Fibroblast of skin of left biceps (primary cell): ENCODE results near the gene FMN1.

Experiments
- DNase-seq, 2 experiments: peaks; one replicate each; pipeline ENCODE4 v3.0.0-alpha.2; 2013; ENCODE audit warnings: low read depth in 2 of 2

FMN1 gene

DNA sequence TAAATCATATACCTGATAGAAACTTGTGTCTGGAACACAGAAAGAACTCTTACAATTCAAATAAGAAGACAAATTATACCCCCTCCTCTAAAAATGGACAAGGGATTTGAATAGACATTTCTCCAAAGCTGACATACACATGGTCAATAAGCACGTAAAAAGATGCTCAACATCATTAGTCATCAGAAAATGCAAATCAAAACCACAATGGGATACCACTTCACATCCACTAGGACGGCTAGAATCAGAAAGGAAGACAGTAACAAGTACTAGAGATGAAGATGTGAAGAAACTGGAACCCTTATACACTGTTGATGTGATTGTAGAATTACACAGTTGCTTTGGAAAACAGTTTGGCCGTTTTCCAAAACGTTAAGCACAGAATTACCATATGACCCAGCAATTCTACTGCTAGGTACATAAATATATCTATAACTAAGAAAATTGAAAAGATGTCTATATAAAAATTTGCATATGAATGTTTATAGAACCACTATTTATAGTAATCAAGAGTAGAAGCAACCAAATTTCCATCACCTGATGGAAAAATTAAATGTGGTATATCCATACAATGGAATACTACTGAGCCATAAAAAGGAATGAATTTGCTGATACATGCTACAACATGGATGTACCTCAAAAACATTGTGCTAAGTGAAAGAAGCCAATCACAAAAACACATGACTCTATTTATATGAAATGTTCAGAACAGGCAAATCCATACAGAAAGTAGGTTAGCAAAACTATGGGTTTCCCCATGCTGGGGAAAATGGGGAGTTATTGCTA, 415.9 kb downstream of the FMN1 start:
- DNase-seq, result no peak

DNA sequence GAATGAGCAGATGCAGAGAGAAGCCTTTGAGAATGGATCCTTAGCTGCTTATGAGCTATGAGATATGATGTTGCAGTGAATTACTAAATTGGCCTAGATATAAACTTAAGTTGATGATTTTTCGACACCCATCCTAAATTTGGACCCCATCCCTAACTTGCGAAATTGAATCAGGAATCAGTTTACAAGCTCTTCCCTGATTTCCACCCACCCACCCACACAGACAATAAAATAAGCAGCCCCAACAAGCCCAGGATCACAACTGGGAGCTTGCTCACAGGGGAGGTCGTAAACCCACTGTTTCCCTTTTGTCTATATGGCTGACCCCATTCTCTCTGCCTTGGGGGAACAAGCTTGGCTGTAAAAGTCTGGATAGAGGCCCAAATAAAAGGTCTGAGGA, 419.4 kb downstream of the FMN1 start:
- DNase-seq, result no peak

DNA sequence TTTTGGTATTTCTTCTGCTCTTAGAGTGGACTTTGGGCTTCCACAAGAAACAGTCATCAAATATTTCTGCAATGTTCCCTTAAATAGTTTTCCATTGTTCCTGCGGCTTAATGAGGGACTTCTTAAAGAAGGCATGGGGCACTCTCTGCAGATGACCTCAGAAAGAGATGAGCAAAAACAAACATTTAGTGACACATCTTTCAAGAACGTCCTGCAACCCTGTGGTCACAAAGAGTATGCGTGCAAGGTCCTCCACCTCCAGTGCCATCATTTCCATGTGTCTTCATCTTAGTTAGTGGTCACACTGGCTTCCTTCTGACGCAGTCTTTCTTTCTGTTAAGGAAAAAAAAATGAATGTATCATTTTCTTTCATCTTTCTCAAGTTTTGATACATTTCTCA, 420.5 kb downstream of the FMN1 start:
- peak; percentile 66 to 72 for DNase-seq

DNA sequence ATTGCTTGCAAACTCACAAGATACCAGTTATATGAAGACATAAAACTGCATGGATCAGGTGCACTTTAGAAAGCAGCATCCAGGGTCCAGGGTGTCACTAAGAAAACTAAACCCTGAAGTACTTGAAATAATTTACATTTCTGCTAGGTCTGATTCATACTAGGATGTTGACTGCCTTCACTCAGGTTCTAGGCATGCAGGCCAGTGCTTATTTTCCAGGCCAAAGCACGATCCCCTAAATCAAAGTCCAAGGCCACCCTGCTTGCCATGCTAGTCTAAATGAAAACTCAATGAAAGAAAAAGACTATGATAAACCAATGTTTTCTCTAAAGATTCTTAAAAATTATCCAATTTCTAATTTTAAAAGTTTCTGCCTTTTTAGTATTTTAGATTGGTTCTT, 427.3 kb downstream of the FMN1 start:
- DNase-seq, result no peak

DNA sequence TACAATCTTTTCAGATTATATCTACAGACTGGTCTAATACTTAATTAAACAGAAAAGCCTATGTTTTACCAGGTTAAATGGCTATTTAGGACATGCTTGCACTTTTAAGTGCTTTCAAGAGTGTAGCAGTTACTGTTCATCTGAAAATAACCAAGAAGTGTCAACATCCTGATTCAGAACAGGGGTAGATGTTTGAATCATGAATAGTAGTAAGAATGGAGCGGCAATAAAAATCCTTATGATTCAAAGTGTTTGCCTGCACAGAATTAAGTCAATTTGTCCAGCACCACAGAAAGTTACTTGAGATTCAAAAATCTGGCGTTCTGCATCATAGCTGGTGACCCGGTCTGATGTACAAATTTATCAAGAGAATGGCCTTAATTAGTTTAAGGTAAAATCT, 428.4 kb downstream of the FMN1 start:
- no peak for DNase-seq

DNA sequence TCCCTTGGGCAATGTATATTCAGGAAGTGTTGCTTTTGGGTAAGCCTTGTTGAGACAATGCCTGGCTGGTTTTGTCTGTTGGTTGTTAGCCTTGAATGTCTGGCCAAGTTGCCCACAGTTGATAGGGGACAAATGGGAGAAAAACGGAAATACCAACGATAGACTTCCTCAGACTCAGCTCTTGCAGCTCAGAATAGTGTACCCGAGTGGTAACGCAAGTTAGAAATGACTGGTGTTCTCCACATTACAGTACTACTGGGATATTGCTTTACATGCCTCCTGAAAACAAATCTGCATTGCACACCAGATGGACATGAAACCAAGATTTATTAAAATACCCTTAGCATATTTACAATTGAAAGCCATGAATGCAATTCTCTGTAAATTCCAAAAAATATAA, 429.3 kb downstream of the FMN1 start:
- DNase-seq, result no peak

DNA sequence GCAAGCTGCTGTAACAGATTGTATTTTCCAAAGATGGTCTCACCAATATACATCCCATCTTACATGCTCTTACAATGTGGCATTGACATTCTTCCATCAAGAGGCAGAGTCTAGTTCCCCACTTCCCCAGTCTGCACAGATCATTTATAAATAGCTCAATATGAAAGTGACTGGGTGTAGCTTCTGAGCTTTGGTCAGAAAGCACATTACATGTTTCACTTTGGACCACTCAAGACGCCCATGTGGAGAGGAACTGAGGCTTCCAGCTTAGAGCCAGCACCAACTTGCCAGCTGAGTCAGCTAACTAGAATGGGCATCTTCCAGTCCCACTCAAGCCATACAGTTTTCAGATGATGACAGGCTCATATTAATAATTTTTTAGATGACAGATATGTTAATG, 431.2 kb downstream of the FMN1 start:
- DNase-seq, result no peak

DNA sequence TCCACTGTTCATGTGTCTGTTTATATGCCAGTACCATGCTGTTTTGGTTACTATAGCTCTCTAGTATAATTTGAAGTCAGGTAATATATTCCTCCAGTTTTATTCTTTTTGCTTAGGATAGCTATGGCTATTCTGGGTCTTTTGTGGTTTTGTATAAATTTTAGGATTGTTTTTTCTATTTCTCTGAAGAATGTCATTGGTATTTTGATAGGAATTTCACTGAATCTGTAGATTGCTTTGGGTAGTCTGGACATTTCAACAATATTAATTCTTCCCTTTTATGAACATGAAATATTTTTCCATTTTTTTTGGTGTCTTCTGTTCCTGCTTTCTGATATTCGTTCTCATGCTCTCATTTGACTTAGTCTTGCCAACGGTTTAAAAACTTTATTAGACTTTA, 437.1 kb downstream of the FMN1 start:
- no peak for DNase-seq

DNA sequence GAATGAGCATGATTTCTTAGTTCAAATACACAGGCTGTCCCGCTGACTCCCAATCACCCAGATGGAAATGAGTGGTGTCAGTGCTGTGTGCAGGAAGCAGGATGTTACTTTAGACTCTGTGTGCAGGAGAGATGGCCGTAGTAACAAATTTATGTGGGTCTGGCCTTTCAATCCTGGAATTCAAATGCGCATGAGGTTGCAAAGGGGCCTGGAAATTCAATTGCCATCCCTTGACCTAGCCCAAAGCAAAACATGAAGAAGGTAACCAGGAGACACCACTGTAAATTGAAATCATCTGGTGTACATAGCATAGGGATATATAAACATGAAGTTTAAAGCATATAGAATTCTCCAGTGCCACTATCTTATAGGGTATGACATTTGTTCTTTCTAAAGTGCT, 443.5 kb downstream of the FMN1 start:
- DNase-seq, result no peak

DNA sequence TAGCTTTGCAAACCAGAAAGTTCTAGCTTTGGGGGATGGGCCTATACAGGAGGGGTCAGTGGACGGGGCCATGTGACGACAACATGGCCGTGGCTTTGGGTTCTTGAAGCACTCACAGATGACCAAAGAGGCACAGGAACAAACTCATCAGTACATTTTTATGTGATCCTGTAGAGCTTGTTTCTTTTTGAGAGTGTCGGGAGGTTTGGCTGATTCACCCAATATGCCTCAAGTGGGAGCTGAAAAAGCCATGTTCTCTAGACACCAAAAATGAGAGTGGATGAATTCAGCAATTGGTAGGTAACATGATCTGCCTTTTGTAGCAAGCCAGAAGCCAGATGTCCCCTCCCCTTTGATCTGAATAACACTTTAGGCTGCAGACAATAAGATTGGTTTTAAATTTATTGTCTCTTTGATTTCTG, 446.6 kb downstream of the FMN1 start:
- peak; percentile 55 to 68 for DNase-seq

DNA sequence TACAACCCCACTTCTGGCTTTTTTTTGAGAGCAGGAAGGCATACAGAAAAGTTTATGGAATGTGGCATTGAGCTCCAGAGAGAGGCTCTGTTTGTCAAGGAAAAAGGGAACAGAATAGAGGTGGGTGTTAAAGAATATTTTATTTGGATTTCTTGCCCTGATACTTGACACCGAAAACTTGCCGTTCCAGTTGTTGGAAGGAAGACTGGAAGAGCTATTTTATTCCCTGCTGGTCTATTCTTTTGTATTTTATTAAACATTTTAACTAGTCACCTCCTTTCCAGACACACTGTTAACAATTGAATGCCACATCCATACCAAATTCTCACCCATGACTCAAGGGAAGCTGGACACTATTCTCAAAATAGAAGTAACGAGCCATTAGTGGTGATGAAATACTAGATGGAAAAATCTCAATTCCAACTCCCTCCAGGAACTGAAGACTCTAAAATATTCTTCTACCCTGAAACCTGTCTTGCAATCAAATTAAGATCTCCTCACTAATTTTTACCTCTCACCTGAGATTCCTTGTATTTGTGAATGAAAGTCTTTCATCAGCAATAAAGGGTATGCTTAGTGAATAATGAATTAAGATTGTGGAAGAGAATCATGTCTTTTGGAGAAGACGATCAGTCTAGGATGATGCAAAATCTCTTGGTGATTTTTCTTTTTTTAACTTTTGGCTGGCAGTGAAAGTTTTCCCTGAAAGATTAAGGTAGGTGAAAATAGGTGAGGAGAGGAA, 448.2 kb downstream of the FMN1 start:
- DNase-seq, result no peak

DNA sequence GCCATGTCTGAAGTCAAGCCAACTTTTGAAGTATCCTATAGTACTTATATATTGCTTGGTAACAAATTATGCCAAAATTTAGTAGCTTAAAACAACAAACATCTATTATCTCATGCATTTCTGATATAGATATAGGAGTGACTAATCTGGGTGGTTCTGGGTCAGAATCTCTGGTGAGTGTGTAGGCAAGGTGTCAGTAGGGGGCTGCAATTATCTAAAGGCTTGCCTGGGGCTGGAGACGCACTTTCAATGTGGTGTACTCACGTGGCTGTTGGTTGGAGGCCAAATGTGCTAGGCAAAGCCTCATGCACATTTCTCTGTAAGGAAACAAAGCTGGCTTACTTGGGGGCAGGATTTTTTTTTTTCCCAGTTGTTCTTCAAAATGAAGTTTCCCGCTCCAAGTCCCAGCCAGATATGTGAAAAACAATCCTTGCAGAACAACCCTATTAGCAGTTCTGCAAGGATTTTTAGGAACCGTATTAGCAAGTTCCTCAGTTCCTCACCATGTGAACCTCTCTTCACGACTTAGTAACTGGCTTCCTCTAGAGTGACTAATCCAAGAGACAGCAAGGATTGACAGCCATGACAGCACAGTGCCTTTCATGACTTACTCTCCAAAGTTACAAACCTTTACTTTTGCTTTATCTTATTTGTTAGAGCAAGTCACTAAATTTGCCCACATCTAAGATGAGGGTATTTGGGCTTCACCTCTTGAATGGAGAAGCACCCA, 450.9 kb downstream of the FMN1 start:
- no peak for DNase-seq

DNA sequence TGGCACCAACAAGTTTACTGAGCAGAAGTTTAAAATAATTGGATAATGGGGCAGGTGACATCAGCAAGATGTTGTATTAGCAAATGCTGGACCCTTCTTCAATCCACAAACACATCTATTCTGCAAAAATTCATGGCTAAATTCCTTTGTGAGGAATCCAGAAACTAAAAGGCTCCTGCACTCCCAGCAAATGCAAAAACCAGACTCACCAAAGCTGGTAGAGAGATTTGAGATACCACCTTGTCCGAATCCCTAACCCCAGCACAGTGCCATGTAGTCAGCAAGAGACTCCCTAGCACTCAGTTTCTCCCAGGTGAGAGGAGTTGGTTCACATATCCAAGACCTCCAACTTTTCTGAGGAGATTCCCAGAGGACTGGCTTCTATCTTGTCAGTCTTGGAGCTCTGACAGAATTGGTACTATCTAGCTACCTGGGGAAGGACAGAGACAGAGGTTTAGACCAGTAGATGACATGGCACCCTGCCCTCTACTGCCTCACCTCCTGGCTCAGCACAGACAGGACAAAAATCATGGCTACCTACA, 454.9 kb downstream of the FMN1 start:
- DNase-seq, result no peak

DNA sequence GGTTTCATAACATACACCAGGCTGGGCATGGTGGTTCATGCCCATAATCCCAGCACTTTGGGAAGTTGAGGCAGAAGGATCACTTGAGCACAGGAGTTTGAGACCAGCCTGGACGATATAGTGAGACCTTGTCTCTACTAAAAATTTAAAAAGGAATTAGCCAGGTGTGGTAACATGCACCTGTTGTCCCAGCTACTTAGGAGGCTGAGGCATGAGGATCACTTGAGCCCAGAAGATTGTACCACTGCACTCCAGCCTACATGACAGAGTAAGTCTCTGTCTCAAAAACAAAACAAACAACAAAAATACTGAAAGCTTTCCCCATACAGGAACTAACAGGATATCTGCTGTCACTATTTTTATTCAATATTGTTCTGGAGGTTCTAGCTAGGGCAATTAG, 455.8 kb downstream of the FMN1 start:
- no peak for DNase-seq

DNA sequence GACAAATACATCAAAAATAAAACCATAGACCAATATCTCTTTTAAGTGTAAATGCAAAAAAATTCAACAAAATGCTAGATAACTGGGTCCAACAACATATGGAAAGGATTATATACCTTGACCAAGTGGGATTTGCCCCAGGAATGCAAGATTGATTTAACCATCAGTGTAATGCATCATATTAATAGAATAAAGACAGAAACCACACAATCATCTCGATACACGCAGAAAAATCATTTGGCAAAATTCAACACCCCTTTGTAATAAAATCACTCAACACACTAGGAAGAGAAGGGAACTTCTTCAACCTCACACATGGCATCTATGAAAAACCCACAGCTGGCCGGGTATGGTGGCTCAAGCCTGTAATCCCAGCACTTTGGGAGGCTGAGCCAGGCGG, 457.2 kb downstream of the FMN1 start:
- peak in 1 of 2 experiments; percentile 53 for DNase-seq

DNA sequence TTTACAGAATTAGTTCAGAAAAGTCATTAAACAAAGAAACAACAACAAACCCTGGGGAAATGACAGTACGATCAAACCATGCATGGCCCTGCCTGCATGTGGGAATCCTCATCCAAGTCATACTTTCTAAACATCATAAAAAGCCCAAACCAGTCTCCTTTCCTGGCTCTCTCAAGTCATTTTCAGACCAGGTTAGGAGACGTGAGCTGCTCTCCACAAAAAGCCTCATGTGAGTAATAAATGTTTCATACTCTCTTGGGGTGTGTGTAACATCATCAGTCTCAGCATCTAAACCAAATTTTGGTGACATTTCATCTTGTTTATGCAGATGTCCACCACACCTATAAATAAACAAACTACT, 457.8 kb downstream of the FMN1 start:
- DNase-seq, result no peak

DNA sequence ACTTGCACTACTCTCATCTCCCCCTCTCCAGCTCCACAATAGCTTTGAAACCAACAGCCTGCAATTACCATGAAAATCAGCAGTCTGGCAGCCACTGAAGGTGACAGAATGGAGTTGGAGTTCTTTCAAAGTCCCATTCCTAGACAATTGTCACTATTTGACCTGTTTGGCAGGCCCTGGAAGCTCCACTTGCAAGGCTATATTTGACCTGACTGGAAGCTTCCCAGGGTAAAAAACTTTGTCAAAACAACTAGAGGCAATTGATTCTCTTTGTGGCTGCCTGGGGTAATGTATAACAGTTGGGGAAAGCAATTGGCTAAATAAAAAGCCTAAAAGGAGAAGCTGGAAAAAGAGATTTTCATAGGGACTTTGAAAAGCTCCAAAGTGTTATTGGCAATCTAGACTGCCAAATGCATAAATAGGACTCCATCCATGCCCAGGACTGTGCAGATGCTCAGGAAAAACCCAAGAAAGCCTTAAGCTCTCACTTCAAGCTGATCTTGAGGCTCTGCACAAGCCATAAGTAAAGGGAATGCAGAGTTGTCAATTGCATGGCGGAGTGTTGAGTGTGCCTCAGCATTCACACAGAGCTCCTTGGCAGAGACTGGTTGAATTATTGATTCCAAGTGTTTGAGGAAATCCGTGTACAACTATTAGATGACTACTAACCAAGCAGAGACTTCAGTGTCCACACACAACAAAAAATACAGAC, 458.4 kb downstream of the FMN1 start:
- DNase-seq, result no peak

DNA sequence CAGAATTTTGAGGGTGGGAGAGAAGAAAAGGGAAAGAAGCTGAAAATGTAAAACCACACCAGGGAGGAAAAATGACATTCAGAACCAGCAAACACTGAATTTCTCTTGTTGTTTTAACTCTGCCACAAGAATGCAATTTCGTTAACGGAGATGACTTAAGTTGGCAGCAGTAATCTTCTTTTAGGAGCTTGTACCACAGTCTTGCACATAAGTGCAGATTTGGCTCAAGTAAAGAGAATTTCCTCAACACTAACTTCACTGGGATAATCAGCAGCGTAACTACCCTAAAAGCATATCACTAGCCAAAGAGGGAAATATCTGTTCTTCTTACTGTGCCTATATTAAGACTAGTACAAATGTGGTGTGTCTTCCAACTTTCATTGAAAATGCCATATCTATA, 461.2 kb downstream of the FMN1 start:
- DNase-seq, result no peak

DNA sequence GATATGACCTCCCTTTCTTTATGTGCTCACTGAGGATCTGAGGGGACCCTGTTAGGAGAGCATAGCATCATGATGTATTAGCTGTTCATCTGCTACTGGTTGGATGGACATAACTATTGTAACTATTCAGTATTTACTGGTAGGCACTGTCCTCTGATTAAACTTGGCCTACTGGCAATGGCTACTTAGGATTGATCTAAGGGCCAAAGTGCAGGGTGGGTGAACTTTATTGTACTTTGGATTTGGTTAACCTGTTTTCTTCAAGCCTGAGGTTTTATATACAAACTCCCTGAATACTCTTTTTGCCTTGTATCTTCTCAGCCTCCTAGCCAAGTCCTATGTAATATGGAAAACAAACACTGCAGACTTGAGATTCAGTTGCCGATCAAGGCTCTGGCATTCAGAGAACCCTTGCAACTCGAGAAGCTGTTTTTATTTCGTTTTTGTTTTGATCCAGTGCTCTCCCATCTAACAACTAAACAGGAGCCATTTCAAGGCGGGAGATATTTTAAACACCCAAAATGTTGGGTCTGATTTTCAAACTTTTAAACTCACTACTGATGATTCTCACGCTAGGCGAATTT, 461.8 kb downstream of the FMN1 start:
- DNase-seq, result no peak

DNA sequence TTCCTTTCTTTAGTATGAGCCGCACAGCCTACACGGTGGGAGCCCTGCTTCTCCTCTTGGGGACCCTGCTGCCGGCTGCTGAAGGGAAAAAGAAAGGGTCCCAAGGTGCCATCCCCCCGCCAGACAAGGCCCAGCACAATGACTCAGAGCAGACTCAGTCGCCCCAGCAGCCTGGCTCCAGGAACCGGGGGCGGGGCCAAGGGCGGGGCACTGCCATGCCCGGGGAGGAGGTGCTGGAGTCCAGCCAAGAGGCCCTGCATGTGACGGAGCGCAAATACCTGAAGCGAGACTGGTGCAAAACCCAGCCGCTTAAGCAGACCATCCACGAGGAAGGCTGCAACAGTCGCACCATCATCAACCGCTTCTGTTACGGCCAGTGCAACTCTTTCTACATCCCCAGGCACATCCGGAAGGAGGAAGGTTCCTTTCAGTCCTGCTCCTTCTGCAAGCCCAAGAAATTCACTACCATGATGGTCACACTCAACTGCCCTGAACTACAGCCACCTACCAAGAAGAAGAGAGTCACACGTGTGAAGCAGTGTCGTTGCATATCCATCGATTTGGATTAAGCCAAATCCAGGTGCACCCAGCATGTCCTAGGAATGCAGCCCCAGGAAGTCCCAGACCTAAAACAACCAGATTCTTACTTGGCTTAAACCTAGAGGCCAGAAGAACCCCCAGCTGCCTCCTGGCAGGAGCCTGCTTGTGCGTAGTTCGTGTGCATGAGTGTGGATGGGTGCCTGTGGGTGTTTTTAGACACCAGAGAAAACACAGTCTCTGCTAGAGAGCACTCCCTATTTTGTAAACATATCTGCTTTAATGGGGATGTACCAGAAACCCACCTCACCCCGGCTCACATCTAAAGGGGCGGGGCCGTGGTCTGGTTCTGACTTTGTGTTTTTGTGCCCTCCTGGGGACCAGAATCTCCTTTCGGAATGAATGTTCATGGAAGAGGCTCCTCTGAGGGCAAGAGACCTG, 463.5 kb downstream of the FMN1 start:
- no peak for DNase-seq
